Activated T-cell treated with anti-CD3 and anti-CD28 coated beads for 24 hours (primary cell): ENCODE data around the gene HAS3.
"Not testable (repeated sequence)": the region's sequence is repeated elsewhere in the genome, so short reads cannot be mapped to it uniquely, and the experiment has no call there.

Experiments
- DNase-seq: peaks from one replicate; pipeline ENCODE4 v3.0.0-alpha.2; 2020; ENCODE audit warnings: low read depth

HAS3 gene

GRCh38 chr16:69116256-69116875 is 10.9 kb downstream of the HAS3 start:
- DNase-seq, result no peak

GRCh38 chr16:69116906-69117305 is 11.5 kb downstream of the HAS3 start:
- DNase-seq, result no peak

- no peak for DNase-seq
Measured at GRCh38 chr16:69118468-69118867, 13.0 kb downstream of the HAS3 start.

GRCh38 chr16:69118994-69119393 is 13.5 kb downstream of the HAS3 start:
- DNase-seq, result no peak

- DNase-seq, result no peak
Measured at GRCh38 chr16:69119536-69119935, 14.1 kb downstream of the HAS3 start.

- no peak for DNase-seq
Measured at GRCh38 chr16:69120096-69120664, 14.7 kb downstream of the HAS3 start.

- peak; percentile 56 for DNase-seq
Measured at GRCh38 chr16:69123910-69124309, 18.5 kb downstream of the HAS3 start.

GRCh38 chr16:69124406-69124805 is 19.0 kb downstream of the HAS3 start:
- DNase-seq, result not testable (repeated sequence)

- not testable (repeated sequence) for DNase-seq
Measured at GRCh38 chr16:69124961-69125360, 19.5 kb downstream of the HAS3 start.

- DNase-seq, result no peak
Measured at GRCh38 chr16:69126221-69126620, 20.8 kb downstream of the HAS3 start.

GRCh38 chr16:69126801-69127200 is 21.3 kb downstream of the HAS3 start:
- DNase-seq, result not testable (repeated sequence)

GRCh38 chr16:69127966-69128510 is 22.6 kb downstream of the HAS3 start:
- DNase-seq, result no peak

- DNase-seq, result no peak
Measured at GRCh38 chr16:69130461-69130860, 25.0 kb downstream of the HAS3 start.

- no peak for DNase-seq
Measured at GRCh38 chr16:69131167-69131838, 25.9 kb downstream of the HAS3 start.

- peak; percentile 73 for DNase-seq
Measured at GRCh38 chr16:69131839-69132423, 26.5 kb downstream of the HAS3 start.

GRCh38 chr16:69132424-69133252 is 27.2 kb downstream of the HAS3 start, which contains the start of the genes CHTF8 and UTP4:
CHTF8 (minus strand) TSS chr16:69132588; CDS start chr16:69121458, 11,130 bp downstream.
UTP4 (plus strand) TSS chr16:69132649; CDS start chr16:69133460, 811 bp downstream.
- peak; percentile 83 for DNase-seq

GRCh38 chr16:69133373-69133954 is 28.0 kb downstream of the HAS3 start:
- no peak for DNase-seq

GRCh38 chr16:69138608-69139007 is 33.2 kb downstream of the HAS3 start:
- no peak for DNase-seq

GRCh38 chr16:69139464-69139863 is 34.0 kb downstream of the HAS3 start:
- DNase-seq, result not testable (repeated sequence)

GRCh38 chr16:69141014-69141413 is 35.6 kb downstream of the HAS3 start:
- no peak for DNase-seq

- DNase-seq, result no peak
Measured at GRCh38 chr16:69141936-69142335, 36.5 kb downstream of the HAS3 start.
